ENCODE results near the gene TRIM32. TPM values are rescaled to one million over a fixed set of nuclear protein-coding genes. Genes with fewer than 3 reads are reported as not detected.
A peak's percentile ranks its signal among the peaks of the same experiment; 100 is the strongest.

TRIM32 gene
- polyA plus RNA-seq, 3 donors: 0.40 to 1.4 (median 1.3) TPM

GRCh38 chr9:116661037-116661954 is 25.8 kb upstream of the TRIM32 start:
- Histone ChIP-seq H4K20me1 (ENCODE audit: insufficient read depth, low read length) (no peaks in the 10 kb centered on the region), H3K79me2 (ENCODE audit: insufficient read depth, low read length) (no peaks in the 10 kb centered on the region), H3K27ac (ENCODE audit: low read depth in 1 of 2, low read length in 2 of 2) (no peak overlapping the region), H2AFZ (ENCODE audit: insufficient read depth, low read depth, low read length, poor library complexity, severe bottlenecking) (no peak overlapping the region), H3K4me2 (replicated peaks; ENCODE audit: extremely low read depth, low read length, poor library complexity, severe bottlenecking) (no peak overlapping the region), H3K36me3 (replicated peaks in 1 of 2; ENCODE audit: control insufficient read depth in 1 of 2, insufficient read depth in 2 of 2, low read length in 2 of 2) (no peaks in the 10 kb centered on the region), H3K9me3 (replicated peaks in 1 of 2; ENCODE audit: control insufficient read depth in 1 of 2, insufficient read depth in 1 of 2, low read length in 2 of 2) (no peaks in the 10 kb centered on the region), H3K4me3 (replicated peaks in 1 of 3; ENCODE audit: low read depth in 2 of 3, low read length in 3 of 3) (no peak overlapping the region), H3K4me1 (ENCODE audit: control insufficient read depth in 1 of 2, insufficient read depth in 2 of 2, low read length in 2 of 2) (no peaks in the 10 kb centered on the region), H3K9ac (ENCODE audit: insufficient read depth, low read length, poor library complexity, severe bottlenecking) (no peak overlapping the region), H3K27me3 (ENCODE audit: control insufficient read depth in 2 of 2, insufficient read depth in 2 of 2, low read length in 2 of 2) (no peaks in the 10 kb centered on the region)
- peak; percentile 48 for TF ChIP-seq CTCF (IDR thresholded peaks at IDR 0.05)
- Mint-ChIP-seq H3K9me3 (peaks cover 0 to 2% (median 0%) of the 10 kb centered on the region in 7 donors), H3K36me3 (no peaks in the 10 kb centered on the region), H3K27ac (no peak overlapping the region), H3K4me1 (no peaks in the 10 kb centered on the region), H3K27me3 (ENCODE audit: low read depth in 3 of 3) (peaks cover 1 to 2% (median 2%) of the 10 kb centered on the region in 3 donors), H3K4me3 (no peak overlapping the region)
- DNase-seq: peak; percentile 4 to 14 (median 6)
- 59% methylated on average over 5 of the region's 7 CpGs for WGBS (ENCODE audit: insufficient coverage)
- intact Hi-C loops (cut with micrococcal nuclease): no loop called here

- Mint-ChIP-seq H3K9me3 (peaks cover 0 to 2% (median 0%) of the 10 kb centered on the region in 7 donors), H3K27ac (no peak overlapping the region), H3K4me1 (no peaks in the 10 kb centered on the region), H3K27me3 (ENCODE audit: low read depth in 3 of 3) (peaks cover 1 to 2% (median 2%) of the 10 kb centered on the region in 3 donors), H3K36me3 (no peaks in the 10 kb centered on the region), H3K4me3 (no peak overlapping the region)
- Histone ChIP-seq H3K27me3 (ENCODE audit: control insufficient read depth in 2 of 2, insufficient read depth in 2 of 2, low read length in 2 of 2) (no peaks in the 10 kb centered on the region), H3K9ac (ENCODE audit: insufficient read depth, low read length, poor library complexity, severe bottlenecking) (no peak overlapping the region), H3K9me3 (replicated peaks in 1 of 2; ENCODE audit: control insufficient read depth in 1 of 2, insufficient read depth in 1 of 2, low read length in 2 of 2) (no peaks in the 10 kb centered on the region), H3K4me3 (replicated peaks in 1 of 3; ENCODE audit: low read depth in 2 of 3, low read length in 3 of 3) (no peak overlapping the region), H2AFZ (ENCODE audit: insufficient read depth, low read depth, low read length, poor library complexity, severe bottlenecking) (no peak overlapping the region), H3K4me1 (ENCODE audit: control insufficient read depth in 1 of 2, insufficient read depth in 2 of 2, low read length in 2 of 2) (no peaks in the 10 kb centered on the region), H3K36me3 (replicated peaks in 1 of 2; ENCODE audit: control insufficient read depth in 1 of 2, insufficient read depth in 2 of 2, low read length in 2 of 2) (no peaks in the 10 kb centered on the region), H4K20me1 (ENCODE audit: insufficient read depth, low read length) (no peaks in the 10 kb centered on the region), H3K4me2 (replicated peaks; ENCODE audit: extremely low read depth, low read length, poor library complexity, severe bottlenecking) (no peak overlapping the region), H3K79me2 (ENCODE audit: insufficient read depth, low read length) (no peaks in the 10 kb centered on the region), H3K27ac (ENCODE audit: low read depth in 1 of 2, low read length in 2 of 2) (no peak overlapping the region)
- TF ChIP-seq CTCF (IDR thresholded peaks at IDR 0.05): no peak
- intact Hi-C loops (cut with micrococcal nuclease): no loop called here
- no peak for DNase-seq
- 94% methylated on average over 3 of the region's 6 CpGs for WGBS (ENCODE audit: insufficient coverage)
These were observed 24.3 kb upstream of the TRIM32 start for GRCh38 chr9:116662646-116663310.

Measured in CD14-positive monocyte (primary cell).